HEK293T (cell line): ENCODE measurements around the gene HS3ST3A1.
"Not testable (repeated sequence)": the region's sequence is repeated elsewhere in the genome, so short reads cannot be mapped to it uniquely, and the experiment has no call there.

Experiments
- CTCF ChIA-PET: fragments of 350-600 bp; formaldehyde crosslinking; extraction: SDS; loops from one replicate; lab custom pipeline; 2021; ENCODE audit warnings: antibody characterized with exemption, inconsistent platforms; lab: Yijun Ruan, JAX
- POLR2A ChIA-PET: fragments of 350-600 bp; formaldehyde crosslinking; extraction: SDS; loops from one replicate; lab custom pipeline; 2020; ENCODE audit warnings: antibody characterized with exemption, inconsistent platforms; lab: Yijun Ruan, JAX
- DNase-seq: peaks from one replicate; pipeline ENCODE4 v3.0.0; 2012; ENCODE audit warnings: mixed read lengths; ENCODE audit errors: extremely low spot score
- ARNT ChIP-seq: fragments of 450-650 bp; IDR thresholded peaks from 2 replicates; pipeline ENCODE4 v1.6.1; 2017; ENCODE audit warnings: mild to moderate bottlenecking
- BHLHE40 ChIP-seq: fragments of 450-650 bp; IDR thresholded peaks from 2 replicates; pipeline ENCODE4 v1.6.1; 2016; ENCODE audit warnings: mild to moderate bottlenecking, moderate library complexity, borderline replicate concordance
- CTBP1 ChIP-seq: fragments of 450-650 bp; IDR thresholded peaks from 2 replicates; pipeline ENCODE4 v1.6.1; 2016; ENCODE audit warnings: borderline replicate concordance
- ELF4 ChIP-seq: fragments of 450-650 bp; IDR thresholded peaks from 2 replicates; pipeline ENCODE4 v1.6.1; 2017; ENCODE audit warnings: antibody characterized with exemption
- FOXA1 ChIP-seq: fragments of 450-650 bp; IDR thresholded peaks from 2 replicates; pipeline ENCODE4 v1.6.1; 2016; ENCODE audit warnings: mild to moderate bottlenecking
- FOXK2 ChIP-seq: fragments of 450-650 bp; IDR thresholded peaks from 2 replicates; pipeline ENCODE4 v1.6.1; 2016; ENCODE audit warnings: mild to moderate bottlenecking
- FOXM1 ChIP-seq: fragments of 450-650 bp; IDR thresholded peaks from 2 replicates; pipeline ENCODE4 v1.6.1; 2017; ENCODE audit warnings: mild to moderate bottlenecking, borderline replicate concordance
- HDGF ChIP-seq: fragments of 450-650 bp; IDR thresholded peaks from 2 replicates; pipeline ENCODE4 v1.6.1; 2017; ENCODE audit warnings: antibody characterized with exemption, borderline replicate concordance
- L3MBTL2 ChIP-seq: fragments of 450-650 bp; conservative IDR thresholded peaks from 2 replicates; pipeline ENCODE4 v1.6.1; 2016; ENCODE audit warnings: mild to moderate bottlenecking
- LEF1 ChIP-seq: fragments of 450-650 bp; IDR thresholded peaks from 2 replicates; pipeline ENCODE4 v1.6.1; 2017; ENCODE audit warnings: mild to moderate bottlenecking, borderline replicate concordance
- NFRKB ChIP-seq: fragments of 450-650 bp; IDR thresholded peaks from 2 replicates; pipeline ENCODE4 v1.6.1; 2016; ENCODE audit warnings: mild to moderate bottlenecking, moderate library complexity
- PKNOX1 ChIP-seq: fragments of 450-650 bp; IDR thresholded peaks from 2 replicates; pipeline ENCODE4 v1.6.1; 2016
- SP1 ChIP-seq: fragments of 450-650 bp; IDR thresholded peaks from 2 replicates; pipeline ENCODE4 v1.6.1; 2017
- SUZ12 ChIP-seq: fragments of 450-650 bp; IDR thresholded peaks from 2 replicates; pipeline ENCODE4 v1.6.1; 2016; ENCODE audit warnings: mild to moderate bottlenecking
- TARDBP ChIP-seq: fragments of 450-650 bp; IDR thresholded peaks from 2 replicates; pipeline ENCODE4 v1.6.1; 2016
- ZNF384 ChIP-seq: fragments of 450-650 bp; IDR thresholded peaks from 2 replicates; pipeline ENCODE4 v1.6.1; 2016

Gene HS3ST3A1

GRCh38 chr17:13561606-13562270 lies 40.0 kb downstream of the HS3ST3A1 start:
- TF ChIP-seq FOXK2 (no peak), ZNF384 (no peak), FOXM1 (no peak), HDGF (no peak), FOXA1 (no peak), LEF1 (no peak), ARNT (no peak), BHLHE40 (no peak), SUZ12 (no peak)
- ChIA-PET POLR2A (interaction anchor here (0.9 to 1.9 kb wide), 2 partner anchors 28 to 544 kb away, joined by 4 read pairs; partner anchors contain the start of gene ELAC2), CTCF (no interaction called here)
- no peak for DNase-seq

- POLR2A ChIA-PET: no interaction called here
- no peak for DNase-seq
- CTCF ChIA-PET: no interaction called here
- TF ChIP-seq CTBP1: no peak
- no peak for TF ChIP-seq ZNF384
- no peak for TF ChIP-seq ELF4
- TF ChIP-seq FOXA1: no peak
- no peak for TF ChIP-seq L3MBTL2
- no peak for TF ChIP-seq SP1
- TF ChIP-seq LEF1: no peak
- TF ChIP-seq ARNT: no peak
- TF ChIP-seq TARDBP: no peak
Measured at GRCh38 chr17:13560935-13561334, 40.8 kb downstream of the HS3ST3A1 start.

DNA sequence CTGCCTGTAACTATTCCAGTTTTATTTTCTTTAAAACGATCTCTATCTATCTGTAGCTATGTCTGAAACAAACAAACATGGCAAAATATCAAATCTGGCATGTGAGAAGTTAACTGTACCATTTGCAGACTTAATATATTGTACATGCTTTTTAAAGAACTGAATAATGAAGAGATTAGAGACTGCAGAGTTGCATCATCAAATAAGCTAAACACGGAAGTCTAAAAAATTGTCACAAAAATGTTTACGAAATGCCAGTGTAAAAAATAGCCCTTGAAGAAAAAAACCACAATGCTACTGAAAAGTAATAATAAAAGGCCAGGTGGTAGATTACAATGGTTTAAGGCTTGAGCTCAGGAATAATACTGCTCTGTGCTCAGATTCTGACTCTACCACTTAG lies 43.1 kb downstream of the HS3ST3A1 start:
- DNase-seq: no peak
- TF ChIP-seq NFRKB (no peak), LEF1 (no peak), FOXK2 (no peak), FOXM1 (no peak), SUZ12 (no peak), ARNT (no peak), ELF4 (no peak), BHLHE40 (no peak), TARDBP (no peak), PKNOX1 (no peak), CTBP1 (no peak), HDGF (no peak), SP1 (no peak), L3MBTL2 (no peak), FOXA1 (no peak), ZNF384 (no peak)

GRCh38 chr17:13557077-13557476 lies 44.7 kb downstream of the HS3ST3A1 start:
- CTCF ChIA-PET: no interaction called here
- TF ChIP-seq FOXK2 (no peak), L3MBTL2 (no peak), LEF1 (no peak), SUZ12 (no peak), ZNF384 (no peak), ARNT (no peak), NFRKB (no peak), ELF4 (no peak), PKNOX1 (no peak), TARDBP (no peak), HDGF (no peak), BHLHE40 (no peak), FOXA1 (no peak), SP1 (no peak), CTBP1 (no peak)
- DNase-seq: no peak
- POLR2A ChIA-PET: no interaction called here

More for the DNA sequence above, 43.1 kb downstream of the HS3ST3A1 start:
- ChIA-PET POLR2A (no interaction called here), CTCF (no interaction called here)

- CTCF ChIA-PET: no interaction called here
- TF ChIP-seq HDGF (no peak), NFRKB (no peak), FOXM1 (no peak), TARDBP (no peak), FOXA1 (no peak), L3MBTL2 (no peak), SP1 (no peak), BHLHE40 (no peak), ARNT (no peak), ELF4 (no peak)
- no peak for DNase-seq
- POLR2A ChIA-PET: no interaction called here
Measured at GRCh38 chr17:13554231-13554630, 47.5 kb downstream of the HS3ST3A1 start.

GRCh38 chr17:13550291-13550690 lies 51.4 kb downstream of the HS3ST3A1 start:
- no peak for TF ChIP-seq L3MBTL2
- TF ChIP-seq LEF1: no peak
- no peak for TF ChIP-seq ARNT
- TF ChIP-seq BHLHE40: no peak
- TF ChIP-seq SUZ12: no peak
- TF ChIP-seq FOXA1: no peak
- no peak for TF ChIP-seq CTBP1
- no peak for TF ChIP-seq TARDBP
- no peak for TF ChIP-seq ZNF384
- no peak for TF ChIP-seq SP1
- no peak for TF ChIP-seq HDGF
- ChIA-PET CTCF (no interaction called here), POLR2A (no interaction called here)
- no peak for DNase-seq

GRCh38 chr17:13548576-13548975 lies 53.2 kb downstream of the HS3ST3A1 start:
- POLR2A ChIA-PET, DNase-seq, CTCF ChIA-PET: not testable (repeated sequence)
